HG03432 (cell line): ENCODE data around the gene SRGAP2.
"Not testable (repeated sequence)": the region's sequence is repeated elsewhere in the genome, so short reads cannot be mapped to it uniquely, and the experiment has no call there.

Experiments
- ATAC-seq: cut with Tn5 transposase; IDR thresholded peaks from one replicate; pipeline ENCODE4 v1.9.1; 2021; ENCODE audit warnings: mild to moderate bottlenecking, moderate library complexity; ENCODE audit not compliant: unreplicated experiment

The SRGAP2 gene

GRCh38 chr1:206203364-206204158 is at the start of gene SRGAP2:
Gene SRGAP2 (plus strand): TSS chr1:206203541. CDS start chr1:206205971, 2,430 bp downstream.
- ATAC-seq: peak; percentile 7

GRCh38 chr1:206167350-206168029 is 35.9 kb upstream of the SRGAP2 start:
- not testable (repeated sequence) for ATAC-seq

- not testable (repeated sequence) for ATAC-seq
These were observed 33.5 kb upstream of the SRGAP2 start for GRCh38 chr1:206169794-206170193.

- ATAC-seq: not testable (repeated sequence)
These were observed 30.1 kb upstream of the SRGAP2 start for GRCh38 chr1:206173110-206173719.

GRCh38 chr1:206174182-206174868 is 29.0 kb upstream of the SRGAP2 start:
- not testable (repeated sequence) for ATAC-seq

- not testable (repeated sequence) for ATAC-seq
These were observed 27.8 kb upstream of the SRGAP2 start for GRCh38 chr1:206175459-206176113.

- ATAC-seq: not testable (repeated sequence)
These were observed 27.2 kb upstream of the SRGAP2 start for GRCh38 chr1:206176114-206176502.

GRCh38 chr1:206178061-206178989 is 25.0 kb upstream of the SRGAP2 start:
- not testable (repeated sequence) for ATAC-seq

- ATAC-seq: not testable (repeated sequence)
These were observed 23.7 kb upstream of the SRGAP2 start for GRCh38 chr1:206179666-206180065.

- ATAC-seq: not testable (repeated sequence)
These were observed 20.7 kb upstream of the SRGAP2 start for GRCh38 chr1:206182368-206183317.

- not testable (repeated sequence) for ATAC-seq
These were observed 19.6 kb upstream of the SRGAP2 start for GRCh38 chr1:206183788-206184187.

- ATAC-seq: not testable (repeated sequence)
These were observed 17.6 kb upstream of the SRGAP2 start for GRCh38 chr1:206185778-206186177.

- not testable (repeated sequence) for ATAC-seq
These were observed 16.5 kb upstream of the SRGAP2 start for GRCh38 chr1:206186826-206187225.

- not testable (repeated sequence) for ATAC-seq
These were observed 8.2 kb upstream of the SRGAP2 start for GRCh38 chr1:206195182-206195581.

- not testable (repeated sequence) for ATAC-seq
These were observed 6.5 kb upstream of the SRGAP2 start for GRCh38 chr1:206196748-206197424.

- ATAC-seq: peak; percentile 83
These were observed 465 bp upstream of the SRGAP2 start, which contains the start of gene FAM72A for GRCh38 chr1:206202789-206203363. Gene FAM72A (minus strand): TSS chr1:206202839. CDS start chr1:206202025, 814 bp downstream.

GRCh38 chr1:206204159-206204511 is 794 bp downstream of the SRGAP2 start:
- ATAC-seq: not testable (repeated sequence)
